RKO (cell line): Measurements from ENCODE around the gene ATXN7L1.

Experiments used
- DNase-seq: peaks from one replicate; pipeline ENCODE4 v3.0.0-alpha.2; 2016; ENCODE audit warnings: low spot score

The ATXN7L1 gene

GRCh38 chr7:105584165-105584564 lies 292.2 kb downstream of the ATXN7L1 start:
- DNase-seq = no peak

GRCh38 chr7:105583061-105583460 lies 293.3 kb downstream of the ATXN7L1 start:
- DNase-seq = no peak

GRCh38 chr7:105581066-105581811 lies 295.2 kb downstream of the ATXN7L1 start, which contains the start of gene EFCAB10:
TSS of gene EFCAB10 (minus strand) at chr7:105581493. CDS start at chr7:105581463, 30 bp downstream.
- DNase-seq = no peak

GRCh38 chr7:105580022-105580740 lies 296.2 kb downstream of the ATXN7L1 start:
- no peak for DNase-seq

GRCh38 chr7:105578496-105578895 lies 297.9 kb downstream of the ATXN7L1 start:
- no peak for DNase-seq

GRCh38 chr7:105577251-105577650 lies 299.1 kb downstream of the ATXN7L1 start:
- no peak for DNase-seq

- no peak for DNase-seq
Measured at GRCh38 chr7:105571891-105572290, 304.5 kb downstream of the ATXN7L1 start.

GRCh38 chr7:105567821-105568220 lies 308.6 kb downstream of the ATXN7L1 start:
- no peak for DNase-seq

- DNase-seq = no peak
Measured at GRCh38 chr7:105567024-105567423, 309.4 kb downstream of the ATXN7L1 start.

- DNase-seq = no peak
Measured at GRCh38 chr7:105565190-105565589, 311.2 kb downstream of the ATXN7L1 start.

- DNase-seq = no peak
Measured at GRCh38 chr7:105559926-105560325, 316.5 kb downstream of the ATXN7L1 start.
